Measurements from ENCODE around the gene CTNND2.
A peak's percentile ranks its signal among the peaks of the same experiment; 100 is the strongest.

CTNND2 gene

DNA sequence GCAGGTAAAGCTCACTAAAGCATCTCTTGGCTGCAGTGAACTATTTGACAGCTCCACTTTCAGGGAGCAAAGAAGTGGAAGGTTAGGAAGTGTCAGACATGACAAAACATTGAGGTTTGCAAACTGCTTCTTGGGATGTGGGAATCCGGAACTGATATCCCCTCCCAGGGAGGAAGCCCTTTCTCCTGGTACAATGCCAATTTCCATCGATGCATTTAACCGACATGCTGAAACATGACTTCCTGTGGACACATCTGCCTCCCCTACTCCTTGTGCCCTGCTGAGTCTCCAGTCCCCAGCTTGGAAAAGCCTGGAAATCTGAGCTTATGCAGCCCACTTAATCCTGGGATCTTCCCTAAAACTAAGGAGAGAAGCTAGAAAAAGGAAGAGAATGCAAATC lies 820.1 kb downstream of the CTNND2 start:
- in situ Hi-C loops (cut with HindIII; ENCODE audit: low sequenced_read_pairs): no loop called here
- TF ChIP-seq, protein P1, sequence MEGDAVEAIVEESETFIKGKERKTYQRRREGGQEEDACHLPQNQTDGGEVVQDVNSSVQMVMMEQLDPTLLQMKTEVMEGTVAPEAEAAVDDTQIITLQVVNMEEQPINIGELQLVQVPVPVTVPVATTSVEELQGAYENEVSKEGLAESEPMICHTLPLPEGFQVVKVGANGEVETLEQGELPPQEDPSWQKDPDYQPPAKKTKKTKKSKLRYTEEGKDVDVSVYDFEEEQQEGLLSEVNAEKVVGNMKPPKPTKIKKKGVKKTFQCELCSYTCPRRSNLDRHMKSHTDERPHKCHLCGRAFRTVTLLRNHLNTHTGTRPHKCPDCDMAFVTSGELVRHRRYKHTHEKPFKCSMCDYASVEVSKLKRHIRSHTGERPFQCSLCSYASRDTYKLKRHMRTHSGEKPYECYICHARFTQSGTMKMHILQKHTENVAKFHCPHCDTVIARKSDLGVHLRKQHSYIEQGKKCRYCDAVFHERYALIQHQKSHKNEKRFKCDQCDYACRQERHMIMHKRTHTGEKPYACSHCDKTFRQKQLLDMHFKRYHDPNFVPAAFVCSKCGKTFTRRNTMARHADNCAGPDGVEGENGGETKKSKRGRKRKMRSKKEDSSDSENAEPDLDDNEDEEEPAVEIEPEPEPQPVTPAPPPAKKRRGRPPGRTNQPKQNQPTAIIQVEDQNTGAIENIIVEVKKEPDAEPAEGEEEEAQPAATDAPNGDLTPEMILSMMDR (IDR thresholded peaks at IDR 0.05; ENCODE audit: low read depth, low read length): no peak
- no peak for DNase-seq (ENCODE audit: low read depth, low spot score)
- H3K4me3 ChIP-seq (ENCODE audit: low read depth, low read length): no peak overlapping the region

DNA sequence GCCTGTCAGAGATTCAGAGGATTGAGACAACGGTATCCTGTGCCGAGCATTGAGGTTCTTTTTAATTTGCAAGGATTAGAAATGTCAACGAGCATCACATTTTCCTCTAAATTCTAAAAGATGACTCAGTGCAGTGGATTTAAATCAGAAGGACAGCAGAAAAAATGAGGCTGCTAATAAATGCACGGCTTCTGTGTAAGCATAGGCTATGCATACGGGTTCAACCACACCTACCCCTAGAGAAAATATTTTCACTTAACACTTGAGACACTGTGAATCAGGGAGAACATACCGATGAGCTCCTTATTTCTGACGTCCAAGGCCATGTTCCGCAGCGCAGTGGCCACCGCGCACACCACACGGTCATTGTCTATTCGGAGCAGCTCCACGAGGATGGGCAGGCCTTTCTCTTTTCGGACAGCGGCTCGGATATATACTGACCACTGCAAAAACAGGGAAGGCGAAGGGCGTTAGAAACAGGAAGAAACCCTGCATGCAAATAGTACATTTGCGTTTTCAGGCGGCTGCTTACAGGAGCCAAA lies 821.8 kb downstream of the CTNND2 start:
- in situ Hi-C loops (cut with HindIII; ENCODE audit: low sequenced_read_pairs): no loop called here
- TF ChIP-seq, protein P1 (IDR thresholded peaks at IDR 0.05; ENCODE audit: low read depth, low read length): no peak
- H3K4me3 ChIP-seq (ENCODE audit: low read depth, low read length): no peak overlapping the region
- no peak for DNase-seq (ENCODE audit: low read depth, low spot score)

DNA sequence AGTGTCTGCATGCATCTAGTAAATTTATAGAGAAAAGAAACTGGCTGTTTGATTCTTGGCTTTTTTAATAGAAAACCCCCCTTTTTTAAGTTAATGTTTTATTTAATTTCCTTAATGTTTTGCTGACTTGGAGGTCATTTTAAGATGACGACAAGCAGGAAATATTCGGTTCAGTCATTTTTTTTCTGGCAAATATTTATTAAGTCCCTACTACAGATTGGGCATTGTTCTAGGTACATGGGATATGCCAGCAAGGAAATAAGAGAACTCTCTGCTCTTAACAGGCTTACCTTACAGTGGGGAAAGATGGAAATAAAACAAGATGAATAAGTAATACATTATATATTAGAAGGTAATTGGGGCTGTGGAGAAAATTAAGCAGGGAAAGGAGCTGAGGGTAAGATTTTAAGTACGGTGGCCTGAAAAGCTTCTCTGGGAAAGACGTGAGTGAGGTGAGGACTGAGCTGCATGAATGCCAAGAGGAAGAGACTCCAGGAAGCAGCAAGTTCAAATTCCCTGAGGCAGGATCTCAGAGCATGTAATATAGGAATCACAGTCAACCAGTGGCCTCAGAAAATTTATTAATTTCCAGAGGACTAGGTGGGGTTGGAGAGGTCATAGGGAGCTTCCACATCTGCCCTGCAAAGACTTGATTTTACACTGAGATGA lies 827.2 kb downstream of the CTNND2 start:
- in situ Hi-C loops (cut with HindIII; ENCODE audit: low sequenced_read_pairs): no loop called here
- DNase-seq (ENCODE audit: low read depth, low spot score): no peak

DNA sequence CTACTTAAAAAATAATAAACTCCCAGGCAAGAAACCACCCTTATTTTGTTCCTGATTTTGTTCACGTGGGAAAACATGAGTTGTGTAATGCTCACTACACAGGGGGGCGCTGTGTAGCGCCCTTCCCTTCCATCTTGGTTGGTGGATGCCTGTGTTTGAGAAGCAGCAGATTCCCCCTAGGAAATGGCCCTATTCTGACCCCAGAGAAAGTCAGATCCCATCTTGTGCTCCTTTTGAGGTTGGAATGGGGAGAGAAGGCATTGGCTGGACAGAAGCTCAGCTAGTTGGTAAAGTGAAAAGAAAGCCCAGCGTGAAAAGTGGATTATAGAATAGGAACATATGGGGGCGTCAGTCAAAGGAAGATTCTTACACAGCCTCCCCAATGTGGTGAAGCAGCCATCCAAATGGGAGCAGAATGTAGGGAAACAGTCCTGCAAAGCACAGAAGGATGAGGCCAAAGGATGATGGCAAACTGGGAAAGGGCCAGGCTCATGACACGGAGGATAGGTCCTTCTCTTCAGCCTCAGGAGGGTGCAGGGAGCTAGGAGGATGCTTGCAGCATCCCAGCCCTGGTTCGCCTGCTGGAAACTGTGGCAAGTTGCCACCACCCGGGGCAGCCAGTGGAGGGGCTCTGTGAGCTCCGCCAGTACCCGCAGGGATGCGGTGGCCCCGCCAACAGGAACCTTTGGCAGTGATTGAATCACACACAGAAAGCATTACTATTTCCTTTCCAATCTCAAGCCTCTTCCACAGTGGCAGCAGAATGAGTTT lies 829.0 kb downstream of the CTNND2 start:
- in situ Hi-C loops (cut with HindIII; ENCODE audit: low sequenced_read_pairs): no loop called here
- no peak overlapping the region for H3K4me3 ChIP-seq (ENCODE audit: low read depth, low read length)
- no peak for DNase-seq (ENCODE audit: low read depth, low spot score)
- TF ChIP-seq, protein P1 (IDR thresholded peaks at IDR 0.05; ENCODE audit: low read depth, low read length): peak; percentile 24

More for the DNA sequence above, 827.2 kb downstream of the CTNND2 start:
- no peak overlapping the region for H3K4me3 ChIP-seq (ENCODE audit: low read depth, low read length)
- TF ChIP-seq, protein P1 (IDR thresholded peaks at IDR 0.05; ENCODE audit: low read depth, low read length): no peak

DNA sequence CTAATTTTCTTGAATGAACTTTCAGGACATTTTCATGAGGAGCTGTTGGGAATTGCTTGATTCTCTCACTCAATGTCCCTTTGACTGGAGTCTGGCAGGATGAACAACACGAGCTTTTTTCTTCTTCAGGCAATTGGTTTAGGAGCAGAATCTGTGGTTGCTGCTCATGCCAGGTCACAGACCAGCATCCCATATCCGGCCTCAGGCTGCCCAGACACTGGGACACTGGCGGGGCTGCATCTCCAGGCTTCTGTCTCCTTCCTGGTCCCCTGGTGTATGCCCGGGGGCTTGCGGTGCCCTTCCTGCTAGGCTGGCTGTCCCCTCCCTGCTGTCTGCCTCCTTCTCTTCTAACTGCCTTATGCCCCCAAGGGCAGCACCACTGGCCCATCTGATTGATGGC lies 831.7 kb downstream of the CTNND2 start:
- in situ Hi-C loops (cut with HindIII; ENCODE audit: low sequenced_read_pairs): no loop called here
- no peak overlapping the region for H3K4me3 ChIP-seq (ENCODE audit: low read depth, low read length)
- TF ChIP-seq, protein P1 (IDR thresholded peaks at IDR 0.05; ENCODE audit: low read depth, low read length): no peak
- no peak for DNase-seq (ENCODE audit: low read depth, low spot score)

DNA sequence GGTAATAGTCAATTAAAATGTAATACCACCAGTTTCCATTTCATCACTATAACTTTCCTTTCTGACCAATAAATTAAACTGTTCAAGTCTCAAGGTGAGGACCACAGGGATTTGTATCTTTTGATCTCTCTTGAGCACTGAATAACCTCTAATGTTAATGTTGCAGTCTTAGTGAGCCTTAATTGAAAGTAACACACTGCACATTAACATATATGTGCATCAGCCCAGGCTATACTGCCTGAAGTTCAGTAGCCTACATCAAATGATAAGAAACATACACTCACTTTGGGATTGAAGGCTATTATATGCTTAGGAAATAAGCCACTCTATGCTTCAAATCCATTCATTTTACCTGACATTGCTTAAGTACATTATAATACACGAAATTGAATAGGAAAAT lies 832.2 kb downstream of the CTNND2 start:
- TF ChIP-seq, protein P1 (IDR thresholded peaks at IDR 0.05; ENCODE audit: low read depth, low read length): no peak
- no peak overlapping the region for H3K4me3 ChIP-seq (ENCODE audit: low read depth, low read length)
- in situ Hi-C loops (cut with HindIII; ENCODE audit: low sequenced_read_pairs): no loop called here
- DNase-seq (ENCODE audit: low read depth, low spot score): no peak
